ENCODE data around the gene MBD3L2.

- TF ChIP-seq, protein P1, sequence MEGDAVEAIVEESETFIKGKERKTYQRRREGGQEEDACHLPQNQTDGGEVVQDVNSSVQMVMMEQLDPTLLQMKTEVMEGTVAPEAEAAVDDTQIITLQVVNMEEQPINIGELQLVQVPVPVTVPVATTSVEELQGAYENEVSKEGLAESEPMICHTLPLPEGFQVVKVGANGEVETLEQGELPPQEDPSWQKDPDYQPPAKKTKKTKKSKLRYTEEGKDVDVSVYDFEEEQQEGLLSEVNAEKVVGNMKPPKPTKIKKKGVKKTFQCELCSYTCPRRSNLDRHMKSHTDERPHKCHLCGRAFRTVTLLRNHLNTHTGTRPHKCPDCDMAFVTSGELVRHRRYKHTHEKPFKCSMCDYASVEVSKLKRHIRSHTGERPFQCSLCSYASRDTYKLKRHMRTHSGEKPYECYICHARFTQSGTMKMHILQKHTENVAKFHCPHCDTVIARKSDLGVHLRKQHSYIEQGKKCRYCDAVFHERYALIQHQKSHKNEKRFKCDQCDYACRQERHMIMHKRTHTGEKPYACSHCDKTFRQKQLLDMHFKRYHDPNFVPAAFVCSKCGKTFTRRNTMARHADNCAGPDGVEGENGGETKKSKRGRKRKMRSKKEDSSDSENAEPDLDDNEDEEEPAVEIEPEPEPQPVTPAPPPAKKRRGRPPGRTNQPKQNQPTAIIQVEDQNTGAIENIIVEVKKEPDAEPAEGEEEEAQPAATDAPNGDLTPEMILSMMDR (IDR thresholded peaks at IDR 0.05): no peak
- TF ChIP-seq POLR2A (IDR thresholded peaks at IDR 0.05) (no peak), POLR2AphosphoS5 (IDR thresholded peaks at IDR 0.05) (no peak)
These were observed 49.2 kb upstream of the MBD3L2 start for GRCh38 chr19:6999933-7000332.
